Measurements from ENCODE around the gene PRXL2C.

GRCh38 chr9:96680812-96681499 is 25.8 kb upstream of the PRXL2C start:
- no peak for TF ChIP-seq POLR2AphosphoS5 (IDR thresholded peaks at IDR 0.05; ENCODE audit: borderline replicate concordance, low read depth, low read length)
- TF ChIP-seq EZH2 (IDR thresholded peaks at IDR 0.05): no peak
- no peak for TF ChIP-seq FOXP2 (optimal IDR thresholded peaks at IDR 0.05; ENCODE audit: control extremely low read depth, extremely low read length, insufficient read depth)

Data from SK-N-MC (cell line).